ENCODE results near the gene RPL32.

Gene RPL32

DNA sequence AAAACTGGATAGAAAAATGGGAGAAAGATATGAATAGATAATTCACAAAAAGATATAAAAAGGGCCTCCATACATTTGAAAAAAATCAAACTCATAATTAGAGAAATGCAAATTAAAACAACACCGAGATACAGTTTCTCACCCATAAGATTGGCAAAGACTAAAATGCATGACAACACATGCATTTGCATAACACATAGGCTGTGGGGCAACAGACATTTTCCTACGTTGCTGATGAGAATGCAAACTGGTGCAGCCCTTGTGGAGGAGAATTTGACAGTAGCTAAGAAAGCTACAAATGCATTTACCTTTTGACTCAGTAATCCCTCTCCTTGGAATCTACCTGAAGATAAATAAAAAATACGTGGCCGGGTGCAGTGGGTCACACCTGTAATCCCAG, 56.3 kb downstream of the RPL32 start (continued):
- TF ChIP-seq, protein P1, sequence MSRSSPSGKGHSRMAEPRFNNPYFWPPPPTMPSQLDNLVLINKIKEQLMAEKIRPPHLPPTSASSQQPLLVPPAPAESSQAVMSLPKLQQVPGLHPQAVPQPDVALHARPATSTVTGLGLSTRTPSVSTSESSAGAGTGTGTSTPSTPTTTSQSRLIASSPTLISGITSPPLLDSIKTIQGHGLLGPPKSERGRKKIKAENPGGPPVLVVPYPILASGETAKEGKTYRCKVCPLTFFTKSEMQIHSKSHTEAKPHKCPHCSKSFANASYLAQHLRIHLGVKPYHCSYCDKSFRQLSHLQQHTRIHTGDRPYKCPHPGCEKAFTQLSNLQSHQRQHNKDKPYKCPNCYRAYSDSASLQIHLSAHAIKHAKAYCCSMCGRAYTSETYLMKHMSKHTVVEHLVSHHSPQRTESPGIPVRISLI (tag by site-specific recombination; IDR thresholded peaks at IDR 0.05) = no peak
- TF ChIP-seq ZNF626 (tag by site-specific recombination; IDR thresholded peaks at IDR 0.05) = no peak
